Naive thymus-derived CD8-positive, alpha-beta T cell (primary cell): ENCODE data around the gene RNF227. TPM values are rescaled to one million over a fixed set of nuclear protein-coding genes. Genes with fewer than 3 reads are reported as not detected.
"Not testable (repeated sequence)": the region's sequence is repeated elsewhere in the genome, so short reads cannot be mapped to it uniquely, and the experiment has no call there.

ENCODE experiments used
- ATAC-seq, 2 donors: fragments of 150-1000 bp; cut with Tn5 transposase in 1 of 2; sonication (Bioruptor Pico), chemical (Tn5 transposase) in 1 of 2; 1 replicate in 1 of 2; 2 replicates in 1 of 2; pipeline ENCODE4 v1.10.0; 2021; ENCODE audit warnings: mild to moderate bottlenecking in 2 of 2, moderate library complexity in 2 of 2
- POLR2A ChIA-PET: fragments of 350-600 bp; sonication (Branson Sonifier 250); formaldehyde crosslinking; loops from one replicate; lab custom pipeline; 2021; ENCODE audit warnings: antibody characterized with exemption; lab: Charles Lee
- DNase-seq, 10 donors: peaks; one replicate each; pipeline versions ENCODE4 v3.0.0 to v3.0.0-alpha.2; 2020 to 2022
- H3K27ac Mint-ChIP-seq, 10 donors: one replicate each; pipeline ENCODE4 v1.8.0; 2020 to 2022; ENCODE audit warnings: mild to moderate bottlenecking in 10 of 10, mixed read lengths in 10 of 10, moderate library complexity in 4 of 10, inconsistent platforms in 1 of 10
- H3K27me3 Mint-ChIP-seq, 5 donors: one replicate each; pipeline ENCODE4 v1.8.0; 2021 to 2022; ENCODE audit warnings: mixed read lengths in 5 of 5
- H3K36me3 Mint-ChIP-seq, 3 donors: one replicate each; pipeline ENCODE4 v1.8.0; 2020 to 2022; ENCODE audit warnings: mixed read lengths in 3 of 3, mild to moderate bottlenecking in 2 of 3, inconsistent platforms in 1 of 3
- H3K4me1 Mint-ChIP-seq, 4 donors: one replicate each; pipeline ENCODE4 v1.8.0; 2021 to 2022; ENCODE audit warnings: mixed read lengths in 4 of 4
- H3K4me3 Mint-ChIP-seq, 10 donors: one replicate each; pipeline ENCODE4 v1.8.0; 2020 to 2022; ENCODE audit warnings: mild to moderate bottlenecking in 10 of 10, mixed read lengths in 10 of 10, moderate library complexity in 6 of 10, inconsistent platforms in 1 of 10
- H3K9me3 Mint-ChIP-seq, 9 donors: one replicate each; pipeline ENCODE4 v1.8.0; 2020 to 2022; ENCODE audit warnings: mixed read lengths in 9 of 9, mild to moderate bottlenecking in 3 of 9, inconsistent platforms in 1 of 9, moderate library complexity in 1 of 9
- polyA plus RNA-seq, 3 donors: library from polyadenylated mRNA; unstranded; fragments of 300-500 nt; fragmentation: Illumina TruSeq; gene quantifications; one replicate each; pipeline ENCODE4 v1.2.3, GENCODE V29; 2021
- total RNA-seq, 8 experiments: library from RNA in 2 of 8; stranded (reverse) in 2 of 8; gene quantifications; one replicate each; pipeline ENCODE4 v1.2.3 and lab custom pipeline; 2021 to 2026

Gene RNF227
- total RNA-seq, result 1 to 10 TPM; 7.8 to 9.4 TPM
- 1 to 10 TPM in 2 of 3 donors, under 1 TPM in 1; 0.65 to 4.8 (median 2.4) TPM for polyA plus RNA-seq
- total RNA-seq (lab: John Stamatoyannopoulos, UW), result 4.9 to 10.0 (median 8.4) reads per million in 6 experiments

GRCh38 chr17:7915611-7916384 is at the start of gene RNF227:
Gene RNF227, minus strand, starts transcription at chr17:7916289. Its CDS starts 94 bp downstream, at chr17:7916195.
- Mint-ChIP-seq H3K4me1 (peaks cover 26 to 42% (median 32%) of the 10 kb centered on the region in 4 donors), H3K36me3 (peaks cover 0 to 15% (median 0%) of the 10 kb centered on the region in 3 donors), H3K9me3 (no peaks in the 10 kb centered on the region), H3K4me3 (peak within 1 kb of the TSS; percentile 86 to 93 (median 90)), H3K27me3 (no peaks in the 10 kb centered on the region), H3K27ac (peak within 1 kb of the TSS; percentile 86 to 96 (median 94))
- ATAC-seq (peak; percentile 79 to 83), DNase-seq (peak; percentile 61 to 91 (median 80))
- POLR2A ChIA-PET, result interaction anchor here (0.6 to 6.3 kb wide), 26 partner anchors 9 to 373 kb away, joined by 3 to 110 read pairs (median 4); partner anchors contain the start of genes CNTROB, CYB5D1, KCNAB3 and NAA38

GRCh38 chr17:7961421-7961820 is 45.3 kb upstream of the RNF227 start:
- POLR2A ChIA-PET, result no interaction called here
- no peaks in the 10 kb centered on the region for H3K9me3 Mint-ChIP-seq
- ATAC-seq, result no peak
- no peak for DNase-seq
- peaks cover 0 to 10% (median 5%) of the 10 kb centered on the region in 5 donors for H3K27me3 Mint-ChIP-seq
- no peaks in the 10 kb centered on the region for H3K4me1 Mint-ChIP-seq
- H3K4me3 Mint-ChIP-seq, result no peak overlapping the region
- no peak overlapping the region for H3K27ac Mint-ChIP-seq
- H3K36me3 Mint-ChIP-seq, result no peaks in the 10 kb centered on the region

- DNase-seq (no peak), ATAC-seq (no peak)
- Mint-ChIP-seq H3K4me1 (no peaks in the 10 kb centered on the region), H3K36me3 (no peaks in the 10 kb centered on the region), H3K9me3 (no peaks in the 10 kb centered on the region), H3K4me3 (no peak overlapping the region), H3K27ac (peak overlapping the region in 1 of 10 donors; percentile 80), H3K27me3 (peaks cover 0 to 10% (median 5%) of the 10 kb centered on the region in 5 donors)
- POLR2A ChIA-PET, result no interaction called here
Measured at GRCh38 chr17:7959503-7960253, 43.6 kb upstream of the RNF227 start.

GRCh38 chr17:7956228-7956965 is 40.3 kb upstream of the RNF227 start:
- ATAC-seq (no peak), DNase-seq (no peak)
- no peaks in the 10 kb centered on the region for H3K9me3 Mint-ChIP-seq
- POLR2A ChIA-PET, result no interaction called here
- H3K4me3 Mint-ChIP-seq, result no peak overlapping the region
- no peaks in the 10 kb centered on the region for H3K36me3 Mint-ChIP-seq
- peaks cover 0 to 3% (median under 1%) of the 10 kb centered on the region in 4 donors for H3K4me1 Mint-ChIP-seq
- peak overlapping the region in 1 of 10 donors; percentile 41 for H3K27ac Mint-ChIP-seq
- peaks cover 0 to 10% (median under 1%) of the 10 kb centered on the region in 5 donors for H3K27me3 Mint-ChIP-seq

- peaks cover 0 to 6% (median 2%) of the 10 kb centered on the region in 4 donors for H3K4me1 Mint-ChIP-seq
- POLR2A ChIA-PET, result no interaction called here
- no peak for DNase-seq
- H3K27ac Mint-ChIP-seq, result no peak overlapping the region
- no peak for ATAC-seq
- H3K4me3 Mint-ChIP-seq, result no peak overlapping the region
- no peaks in the 10 kb centered on the region for H3K36me3 Mint-ChIP-seq
- H3K27me3 Mint-ChIP-seq, result peaks cover 0 to 9% (median 0%) of the 10 kb centered on the region in 5 donors
- H3K9me3 Mint-ChIP-seq, result no peaks in the 10 kb centered on the region
Measured at GRCh38 chr17:7955414-7956227, 39.5 kb upstream of the RNF227 start.

GRCh38 chr17:7953266-7953665 is 37.2 kb upstream of the RNF227 start:
- H3K4me3 Mint-ChIP-seq, H3K4me1 Mint-ChIP-seq, DNase-seq, POLR2A ChIA-PET, H3K9me3 Mint-ChIP-seq, ATAC-seq, H3K27ac Mint-ChIP-seq, H3K27me3 Mint-ChIP-seq: not testable (repeated sequence)
- H3K36me3 Mint-ChIP-seq, result peaks cover 0 to 17% (median 10%) of the 10 kb centered on the region in 3 donors

- Mint-ChIP-seq H3K27ac (peak overlapping the region in 9 of 10 donors; percentile 10 to 90 (median 56)), H3K27me3 (no peaks in the 10 kb centered on the region), H3K9me3 (no peaks in the 10 kb centered on the region), H3K36me3 (peaks cover 0 to 36% (median 19%) of the 10 kb centered on the region in 3 donors), H3K4me1 (peaks cover 0 to 8% (median 2%) of the 10 kb centered on the region in 4 donors), H3K4me3 (peak overlapping the region in 2 of 10 donors; percentile 1 to 2)
- ATAC-seq (peak; percentile 40 to 44), DNase-seq (no peak)
- POLR2A ChIA-PET, result interaction anchor here (0.7 kb wide), 1 partner anchor 149 kb away, joined by 6 read pairs; no protein-coding TSS in a partner anchor
Measured at GRCh38 chr17:7951143-7951792, 35.2 kb upstream of the RNF227 start.

- DNase-seq (no peak), ATAC-seq (no peak)
- Mint-ChIP-seq H3K4me1 (peaks cover 0 to 8% (median 2%) of the 10 kb centered on the region in 4 donors), H3K9me3 (no peaks in the 10 kb centered on the region), H3K4me3 (no peak overlapping the region), H3K36me3 (peaks cover 0 to 43% (median 22%) of the 10 kb centered on the region in 3 donors), H3K27me3 (no peaks in the 10 kb centered on the region), H3K27ac (no peak overlapping the region)
- POLR2A ChIA-PET, result interaction anchor here (0.6 to 0.7 kb wide), 2 partner anchors 33 to 149 kb away, joined by 4 to 6 read pairs; no protein-coding TSS in a partner anchor
Measured at GRCh38 chr17:7950578-7950977, 34.5 kb upstream of the RNF227 start.

GRCh38 chr17:7947651-7948050 is 31.6 kb upstream of the RNF227 start:
- no peaks in the 10 kb centered on the region for H3K9me3 Mint-ChIP-seq
- ATAC-seq (no peak), DNase-seq (no peak)
- peaks cover 0 to 69% (median 37%) of the 10 kb centered on the region in 3 donors for H3K36me3 Mint-ChIP-seq
- POLR2A ChIA-PET, result no interaction called here
- H3K4me3 Mint-ChIP-seq, result no peak overlapping the region
- H3K4me1 Mint-ChIP-seq, result peaks cover 0 to 8% (median 4%) of the 10 kb centered on the region in 4 donors
- H3K27ac Mint-ChIP-seq, result peak overlapping the region in 2 of 10 donors; percentile 22 to 29
- no peaks in the 10 kb centered on the region for H3K27me3 Mint-ChIP-seq

GRCh38 chr17:7946441-7946840 is 30.4 kb upstream of the RNF227 start:
- Mint-ChIP-seq H3K4me3 (no peak overlapping the region), H3K27ac (peak overlapping the region in 1 of 10 donors; percentile 55), H3K36me3 (peaks cover 0 to 77% (median 37%) of the 10 kb centered on the region in 3 donors), H3K4me1 (peaks cover 0 to 6% (median 3%) of the 10 kb centered on the region in 4 donors), H3K27me3 (no peaks in the 10 kb centered on the region), H3K9me3 (no peaks in the 10 kb centered on the region)
- ATAC-seq (no peak), DNase-seq (no peak)
- POLR2A ChIA-PET, result no interaction called here

- POLR2A ChIA-PET, result no interaction called here
Measured at GRCh38 chr17:7945651-7946050, 29.6 kb upstream of the RNF227 start.

More at GRCh38 chr17:7945651-7946050, 29.6 kb upstream of the RNF227 start:
- ATAC-seq, result no peak
- H3K9me3 Mint-ChIP-seq, result no peaks in the 10 kb centered on the region
- H3K4me3 Mint-ChIP-seq, result no peak overlapping the region
- H3K27me3 Mint-ChIP-seq, result no peaks in the 10 kb centered on the region
- no peak overlapping the region for H3K27ac Mint-ChIP-seq
- H3K36me3 Mint-ChIP-seq, result peaks cover 0 to 85% (median 37%) of the 10 kb centered on the region in 3 donors
- peaks cover 0 to 3% (median 1%) of the 10 kb centered on the region in 4 donors for H3K4me1 Mint-ChIP-seq
- DNase-seq, result no peak
